Activated CD4-positive, alpha-beta memory T cell treated with anti-CD3 and anti-CD28 coated beads for 36 hours (primary cell): Measurements from ENCODE around the gene PSMD10. TPM values are rescaled to one million over a fixed set of nuclear protein-coding genes. Genes with fewer than 3 reads are reported as not detected.

ENCODE experiments used
- total RNA-seq, 2 experiments: library from RNA; stranded (reverse); gene quantifications; one replicate each; pipeline ENCODE4 v1.2.3, GENCODE V29; 2021

Gene PSMD10
- total RNA-seq, 2 experiments from 2014 or later, result 52.6 to 63.5 TPM

Other genes with a start within 250 kb of the PSMD10 start
- not detected for gene TEX13B, start 109.2 kb downstream of the PSMD10 start, total RNA-seq
- 1 to 10 TPM; 1.1 to 1.2 TPM for gene VSIG1, start 46.5 kb downstream of the PSMD10 start, total RNA-seq
- 1 to 10 TPM; 8.7 to 9.7 TPM for gene ATG4A, start 236 bp upstream of the PSMD10 start, total RNA-seq